GM12891 (cell line): Measurements from ENCODE around the gene SSUH2.

ENCODE experiments used
- POLR2A ChIP-seq: IDR thresholded peaks from 2 replicates; pipeline ENCODE4 v1.6.1; 2011; ENCODE audit warnings: low read depth, low read length, control low read depth
- POLR2AphosphoS5 ChIP-seq: IDR thresholded peaks from 2 replicates; pipeline ENCODE4 v1.6.1; 2011; ENCODE audit warnings: low read depth, low read length, control low read depth

DNA sequence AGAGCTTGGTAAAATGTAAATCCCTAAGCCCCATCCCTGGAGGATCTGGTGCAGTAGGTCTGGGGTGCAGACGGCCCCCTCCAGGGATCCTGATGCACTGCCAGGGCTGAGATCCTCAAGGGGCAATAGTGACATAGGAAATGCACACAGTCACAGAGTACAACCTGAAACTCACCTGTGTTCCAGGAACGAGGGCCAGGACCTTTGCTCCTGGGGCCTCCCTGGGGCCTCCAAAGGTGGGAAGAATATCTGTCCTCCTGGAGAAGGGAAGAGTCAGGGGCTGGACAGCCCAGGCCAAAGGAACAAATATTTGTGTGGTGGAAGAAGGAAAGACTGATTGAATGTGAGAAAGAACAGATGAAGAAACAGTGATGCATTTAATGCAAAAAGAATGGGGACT lies 9.5 kb downstream of the SSUH2 start:
- TF ChIP-seq POLR2A = no peak
- no peak for TF ChIP-seq POLR2AphosphoS5
